ENCODE data around the gene CDCA7L.
"Not testable (repeated sequence)": the region's sequence is repeated elsewhere in the genome, so short reads cannot be mapped to it uniquely, and the experiment has no call there.

Gene CDCA7L

DNA sequence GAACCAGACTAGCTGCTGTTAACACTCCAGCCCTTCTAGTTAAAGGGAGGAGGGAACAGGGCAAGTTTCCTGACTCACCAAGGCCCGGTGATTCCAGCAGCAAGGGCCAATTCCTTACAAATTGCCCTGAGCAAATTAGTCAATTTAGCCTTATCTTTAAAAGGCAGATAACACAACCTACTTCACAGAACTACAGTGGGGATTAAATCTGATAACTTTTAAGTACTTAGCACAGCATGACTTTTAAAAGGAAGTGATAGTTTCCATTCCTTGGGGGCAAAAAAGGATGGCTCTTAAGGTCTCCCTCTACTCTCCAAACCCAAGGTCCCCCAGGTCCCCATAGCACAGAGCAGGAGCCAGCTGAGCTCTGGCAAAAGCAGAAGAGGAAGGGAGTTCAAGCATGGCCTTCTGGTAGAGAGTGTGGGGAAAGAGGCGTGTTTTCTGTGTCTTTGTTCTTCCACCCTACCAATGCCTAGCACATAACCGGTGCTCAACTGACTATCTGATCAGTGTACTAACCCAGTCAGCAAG is 4.0 kb downstream of the CDCA7L start:
- DNase-seq (ENCODE audit: extremely low spot score) = no peak
- ChIA-PET CTCF (interaction anchor here (1.3 to 1.6 kb wide), 2 partner anchors 14 to 22 kb away, joined by 3 read pairs; no protein-coding TSS in a partner anchor), POLR2A (no interaction called here)
- TF ChIP-seq, protein P1, sequence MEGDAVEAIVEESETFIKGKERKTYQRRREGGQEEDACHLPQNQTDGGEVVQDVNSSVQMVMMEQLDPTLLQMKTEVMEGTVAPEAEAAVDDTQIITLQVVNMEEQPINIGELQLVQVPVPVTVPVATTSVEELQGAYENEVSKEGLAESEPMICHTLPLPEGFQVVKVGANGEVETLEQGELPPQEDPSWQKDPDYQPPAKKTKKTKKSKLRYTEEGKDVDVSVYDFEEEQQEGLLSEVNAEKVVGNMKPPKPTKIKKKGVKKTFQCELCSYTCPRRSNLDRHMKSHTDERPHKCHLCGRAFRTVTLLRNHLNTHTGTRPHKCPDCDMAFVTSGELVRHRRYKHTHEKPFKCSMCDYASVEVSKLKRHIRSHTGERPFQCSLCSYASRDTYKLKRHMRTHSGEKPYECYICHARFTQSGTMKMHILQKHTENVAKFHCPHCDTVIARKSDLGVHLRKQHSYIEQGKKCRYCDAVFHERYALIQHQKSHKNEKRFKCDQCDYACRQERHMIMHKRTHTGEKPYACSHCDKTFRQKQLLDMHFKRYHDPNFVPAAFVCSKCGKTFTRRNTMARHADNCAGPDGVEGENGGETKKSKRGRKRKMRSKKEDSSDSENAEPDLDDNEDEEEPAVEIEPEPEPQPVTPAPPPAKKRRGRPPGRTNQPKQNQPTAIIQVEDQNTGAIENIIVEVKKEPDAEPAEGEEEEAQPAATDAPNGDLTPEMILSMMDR (IDR thresholded peaks at IDR 0.05; ENCODE audit: control extremely low read depth, extremely low read depth, low read depth, missing control alignments) = no peak

DNA sequence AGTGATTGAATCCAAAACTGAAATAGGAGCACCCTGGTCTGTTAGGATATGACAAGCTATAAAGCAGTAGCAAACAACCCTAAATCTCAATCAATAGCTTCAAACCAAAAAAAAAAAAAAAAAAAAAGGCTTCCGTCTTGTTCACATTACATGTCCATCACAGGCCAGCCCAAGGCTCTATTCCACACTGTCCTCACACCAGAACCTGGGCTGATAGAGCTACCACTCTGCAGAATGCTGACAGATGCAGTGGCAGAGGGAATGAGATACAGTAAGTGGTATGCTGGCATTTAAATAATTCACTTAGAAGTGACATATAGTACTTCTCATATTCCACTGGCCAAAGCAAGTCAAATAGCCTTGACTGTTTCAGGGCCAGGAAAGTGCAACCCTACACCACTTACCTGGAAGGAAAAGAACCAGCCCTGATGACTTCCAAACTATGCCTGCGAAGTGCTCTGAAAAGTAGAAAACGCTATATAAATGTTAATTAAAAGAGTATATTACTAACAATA is 5.8 kb downstream of the CDCA7L start:
- TF ChIP-seq, protein P1 (IDR thresholded peaks at IDR 0.05; ENCODE audit: control extremely low read depth, extremely low read depth, low read depth, missing control alignments) = no peak
- POLR2A ChIA-PET = interaction anchor here (0.6 kb wide), 1 partner anchor 1658 kb away, joined by 6 read pairs; no protein-coding TSS in a partner anchor
- DNase-seq (ENCODE audit: extremely low spot score) = no peak
- CTCF ChIA-PET = interaction anchor here (0.6 to 1.9 kb wide), 3 partner anchors 10 to 1920 kb away, joined by 3 to 6 read pairs (median 5); no protein-coding TSS in a partner anchor

DNA sequence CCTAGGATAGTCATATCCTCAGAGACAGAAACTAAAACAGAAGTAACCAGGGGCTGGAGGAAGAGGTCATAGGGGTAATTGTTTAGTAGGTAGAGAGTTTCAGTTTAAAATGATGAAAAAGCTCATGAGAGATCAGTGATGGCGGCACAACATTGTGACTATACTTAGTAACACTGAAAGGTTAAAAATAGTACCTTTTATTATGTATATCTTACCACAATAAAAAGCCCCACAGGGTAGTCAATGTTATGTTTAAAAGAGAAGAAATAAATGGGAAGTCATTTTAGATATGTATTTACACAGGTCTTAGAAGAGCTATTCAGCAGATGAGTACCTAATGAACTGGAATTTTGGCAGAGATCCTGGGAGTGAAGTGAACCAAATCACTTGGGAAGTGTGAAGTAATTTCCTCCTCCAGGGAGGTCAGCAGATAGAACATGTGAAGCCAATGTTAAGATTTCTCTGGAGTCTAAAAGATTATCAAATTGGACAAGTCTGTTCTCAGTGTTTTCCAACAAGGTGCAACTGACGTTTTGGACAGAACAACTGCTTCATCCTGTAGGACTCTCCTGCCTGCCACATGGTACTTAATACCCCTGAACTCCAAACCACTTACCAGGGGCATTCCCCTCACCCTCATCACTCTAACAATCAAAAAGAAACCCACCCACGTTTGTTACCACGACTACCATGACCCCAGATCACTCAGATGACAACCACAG is 6.4 kb downstream of the CDCA7L start:
- TF ChIP-seq, protein P1 (IDR thresholded peaks at IDR 0.05; ENCODE audit: control extremely low read depth, extremely low read depth, low read depth, missing control alignments) = no peak
- CTCF ChIA-PET = interaction anchor here (0.6 to 1.9 kb wide), 3 partner anchors 10 to 1919 kb away, joined by 3 to 6 read pairs (median 5); no protein-coding TSS in a partner anchor
- peak; percentile 75 for DNase-seq (ENCODE audit: extremely low spot score)
- POLR2A ChIA-PET = interaction anchor here (0.6 kb wide), 1 partner anchor 1659 kb away, joined by 6 read pairs; no protein-coding TSS in a partner anchor

DNA sequence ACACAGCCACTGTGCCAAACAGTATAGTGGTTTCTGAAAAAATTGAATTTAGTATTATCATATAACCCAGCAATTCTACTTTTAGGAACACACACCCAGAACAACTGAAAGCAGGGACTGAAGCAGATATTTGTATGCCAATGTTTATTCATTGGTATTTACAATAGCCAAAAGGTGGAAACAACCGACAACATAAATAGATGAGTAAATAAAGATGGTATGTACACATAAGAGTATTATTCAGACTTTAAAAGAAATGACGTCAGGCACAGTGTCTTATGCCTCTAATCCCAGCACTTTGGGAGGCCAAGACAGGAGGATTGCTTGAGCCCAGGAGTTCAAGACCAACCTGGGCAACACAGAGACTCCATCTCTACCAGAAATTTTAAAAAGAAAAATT is 7.2 kb downstream of the CDCA7L start:
- no peak for DNase-seq (ENCODE audit: extremely low spot score)
- TF ChIP-seq, protein P1 (IDR thresholded peaks at IDR 0.05; ENCODE audit: control extremely low read depth, extremely low read depth, low read depth, missing control alignments) = no peak
- CTCF ChIA-PET = no interaction called here
- POLR2A ChIA-PET = no interaction called here

DNA sequence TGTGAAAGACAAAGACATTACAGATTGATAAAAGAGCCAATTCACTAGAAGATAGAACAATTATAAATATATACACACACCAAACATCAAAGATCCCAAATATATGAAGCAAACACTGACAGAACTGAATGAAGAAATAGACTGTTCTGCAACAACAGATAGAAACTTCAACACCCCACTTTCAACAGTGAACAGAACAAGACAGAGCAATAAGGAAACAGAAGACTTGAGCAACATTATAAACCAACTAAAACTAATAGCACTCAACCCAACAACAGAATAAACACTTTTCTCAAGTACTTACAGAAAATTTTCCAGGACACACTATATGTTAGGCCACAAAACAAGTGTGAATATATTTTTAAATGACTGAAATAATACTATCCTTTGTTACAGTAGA is 10.9 kb downstream of the CDCA7L start:
- ChIA-PET POLR2A (no interaction called here), CTCF (no interaction called here)
- TF ChIP-seq, protein P1 (IDR thresholded peaks at IDR 0.05; ENCODE audit: control extremely low read depth, extremely low read depth, low read depth, missing control alignments) = no peak
- DNase-seq (ENCODE audit: extremely low spot score) = no peak

DNA sequence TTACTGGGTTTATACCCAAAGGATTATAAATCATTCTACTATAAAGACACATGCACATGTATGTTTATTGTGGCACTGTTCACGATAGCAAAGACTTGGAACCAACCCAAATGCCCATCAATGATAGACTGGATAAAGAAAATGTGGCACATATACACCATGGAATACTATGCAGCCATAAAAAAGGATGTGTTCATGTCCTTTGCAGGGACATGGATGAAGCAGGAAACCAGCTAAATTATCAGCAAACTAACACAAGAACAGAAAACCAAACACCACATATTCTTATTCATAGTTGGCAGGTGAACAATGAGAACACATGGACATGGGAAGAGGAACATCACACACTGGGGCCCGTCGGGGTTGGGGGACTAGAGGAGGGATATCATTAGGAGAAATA is 12.4 kb downstream of the CDCA7L start:
- POLR2A ChIA-PET; DNase-seq (ENCODE audit: extremely low spot score); CTCF ChIA-PET: not testable (repeated sequence)

- DNase-seq (ENCODE audit: extremely low spot score) = no peak
- ChIA-PET POLR2A (no interaction called here), CTCF (interaction anchor here (1.1 kb wide), 1 partner anchor 9 kb away, joined by 3 read pairs; no protein-coding TSS in a partner anchor)
- TF ChIP-seq, protein P1 (IDR thresholded peaks at IDR 0.05; ENCODE audit: control extremely low read depth, extremely low read depth, low read depth, missing control alignments) = no peak
Measured at GRCh38 chr7:21927693-21928092, 18.0 kb downstream of the CDCA7L start.

Data from GM10248 (cell line).